ENCODE measurements around the gene PPP2CA. TPM values are rescaled to one million over a fixed set of nuclear protein-coding genes. Genes with fewer than 3 reads are reported as not detected.
A peak's percentile ranks its signal among the peaks of the same experiment; 100 is the strongest.

The PPP2CA gene
- total and polyA plus RNA-seq, 9 of the 15 experiments (the other 6 are each of a cell fraction or from before 2014, with no cell fraction given): 23.0 to 257 (median 109) TPM

DNA sequence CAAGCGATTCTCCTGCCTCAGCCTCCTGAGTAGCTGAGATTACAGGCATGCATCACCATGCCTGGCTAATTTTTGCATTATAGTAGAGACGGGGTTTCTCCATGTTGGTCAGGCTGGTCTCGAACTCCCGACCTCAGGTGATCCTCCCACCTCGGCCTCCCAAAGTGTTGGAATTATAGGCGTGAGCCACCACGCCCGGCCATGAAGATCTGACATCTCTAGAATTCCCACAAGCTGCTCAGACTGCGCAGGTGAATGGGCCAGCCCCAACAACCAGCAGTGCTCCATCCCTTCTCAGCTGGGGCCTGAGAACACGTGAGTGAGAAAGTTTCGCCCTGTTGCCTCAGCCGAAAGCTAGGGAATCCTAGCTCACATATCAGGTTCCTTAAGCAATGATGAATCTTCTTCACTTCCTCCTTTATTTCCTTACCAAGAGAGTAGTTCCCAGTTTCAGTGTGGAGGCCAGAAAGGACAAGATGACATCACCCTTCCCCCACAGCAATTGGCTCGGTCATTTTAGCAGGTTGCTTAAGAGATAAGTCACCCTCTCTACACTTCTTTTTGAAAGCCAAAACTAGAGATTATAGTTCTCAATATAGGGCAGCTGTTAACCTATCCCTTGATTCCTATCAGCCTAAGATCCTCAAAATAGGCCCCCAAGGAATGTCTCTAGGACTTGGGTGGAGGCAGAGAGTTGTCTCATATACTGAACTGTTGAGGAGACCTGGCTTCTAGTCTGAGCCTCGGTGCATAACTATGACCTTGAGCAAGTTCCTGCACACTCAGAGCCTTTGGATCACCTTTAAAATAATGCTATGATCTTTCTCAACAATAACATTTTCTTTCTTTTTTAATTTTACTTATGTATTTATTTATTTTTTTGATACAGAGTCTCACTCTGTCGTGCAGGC, 23.9 kb upstream of the PPP2CA start (continued):
- TF ChIP-seq FOXJ3 (CRISPR knock-in tag; IDR thresholded peaks at IDR 0.05) (no peak), TAF9B (IDR thresholded peaks at IDR 0.05; ENCODE audit: partially characterized antibody) (peak; percentile 34), FOXA1 (IDR thresholded peaks at IDR 0.05; ENCODE audit: borderline replicate concordance) (no peak), ZNF217 (CRISPR knock-in tag; IDR thresholded peaks at IDR 0.05) (no peak), ADNP (tag; IDR thresholded peaks at IDR 0.05) (peak; percentile 56), MAFG (tag; conservative IDR thresholded peaks at IDR 0.05) (no peak), HDAC8 (tag; IDR thresholded peaks at IDR 0.05) (peak; percentile 76; the same call in 1 of the 2 replicates), ZNF644 (tag; IDR thresholded peaks at IDR 0.05; ENCODE audit: low read depth) (peak; percentile 36; the same call in 1 of the 2 replicates), NFE2 (IDR thresholded peaks at IDR 0.05; ENCODE audit: low read depth) (peak; percentile 43), ZNF696 (CRISPR knock-in tag; conservative IDR thresholded peaks at IDR 0.05) (no peak), RBM34 (IDR thresholded peaks at IDR 0.05; ENCODE audit: borderline replicate concordance, insufficient read depth, low read length) (no peak), ZNF695 (CRISPR knock-in tag; IDR thresholded peaks at IDR 0.05) (no peak), ETV6 (IDR thresholded peaks at IDR 0.05; ENCODE audit: borderline replicate concordance in 1 of 2, low read depth in 2 of 2, low read length in 1 of 2) (peak; percentile 86 to 96), ETV6 (CRISPR knock-in tag; IDR thresholded peaks at IDR 0.05; ENCODE audit: borderline replicate concordance) (no peak), PHTF2 (CRISPR knock-in tag; IDR thresholded peaks at IDR 0.05) (no peak), ZNF212 (CRISPR knock-in tag; IDR thresholded peaks at IDR 0.05) (no peak), POLR3G (IDR thresholded peaks at IDR 0.05; ENCODE audit: extremely low read depth, insufficient read length, insufficient replicate concordance) (no peak)
- TF ChIP-seq, protein P1, sequence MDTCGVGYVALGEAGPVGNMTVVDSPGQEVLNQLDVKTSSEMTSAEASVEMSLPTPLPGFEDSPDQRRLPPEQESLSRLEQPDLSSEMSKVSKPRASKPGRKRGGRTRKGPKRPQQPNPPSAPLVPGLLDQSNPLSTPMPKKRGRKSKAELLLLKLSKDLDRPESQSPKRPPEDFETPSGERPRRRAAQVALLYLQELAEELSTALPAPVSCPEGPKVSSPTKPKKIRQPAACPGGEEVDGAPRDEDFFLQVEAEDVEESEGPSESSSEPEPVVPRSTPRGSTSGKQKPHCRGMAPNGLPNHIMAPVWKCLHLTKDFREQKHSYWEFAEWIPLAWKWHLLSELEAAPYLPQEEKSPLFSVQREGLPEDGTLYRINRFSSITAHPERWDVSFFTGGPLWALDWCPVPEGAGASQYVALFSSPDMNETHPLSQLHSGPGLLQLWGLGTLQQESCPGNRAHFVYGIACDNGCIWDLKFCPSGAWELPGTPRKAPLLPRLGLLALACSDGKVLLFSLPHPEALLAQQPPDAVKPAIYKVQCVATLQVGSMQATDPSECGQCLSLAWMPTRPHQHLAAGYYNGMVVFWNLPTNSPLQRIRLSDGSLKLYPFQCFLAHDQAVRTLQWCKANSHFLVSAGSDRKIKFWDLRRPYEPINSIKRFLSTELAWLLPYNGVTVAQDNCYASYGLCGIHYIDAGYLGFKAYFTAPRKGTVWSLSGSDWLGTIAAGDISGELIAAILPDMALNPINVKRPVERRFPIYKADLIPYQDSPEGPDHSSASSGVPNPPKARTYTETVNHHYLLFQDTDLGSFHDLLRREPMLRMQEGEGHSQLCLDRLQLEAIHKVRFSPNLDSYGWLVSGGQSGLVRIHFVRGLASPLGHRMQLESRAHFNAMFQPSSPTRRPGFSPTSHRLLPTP (IDR thresholded peaks at IDR 0.05; ENCODE audit: borderline replicate concordance, extremely low read depth, insufficient read length): no peak
- TF ChIP-seq, protein P2, sequence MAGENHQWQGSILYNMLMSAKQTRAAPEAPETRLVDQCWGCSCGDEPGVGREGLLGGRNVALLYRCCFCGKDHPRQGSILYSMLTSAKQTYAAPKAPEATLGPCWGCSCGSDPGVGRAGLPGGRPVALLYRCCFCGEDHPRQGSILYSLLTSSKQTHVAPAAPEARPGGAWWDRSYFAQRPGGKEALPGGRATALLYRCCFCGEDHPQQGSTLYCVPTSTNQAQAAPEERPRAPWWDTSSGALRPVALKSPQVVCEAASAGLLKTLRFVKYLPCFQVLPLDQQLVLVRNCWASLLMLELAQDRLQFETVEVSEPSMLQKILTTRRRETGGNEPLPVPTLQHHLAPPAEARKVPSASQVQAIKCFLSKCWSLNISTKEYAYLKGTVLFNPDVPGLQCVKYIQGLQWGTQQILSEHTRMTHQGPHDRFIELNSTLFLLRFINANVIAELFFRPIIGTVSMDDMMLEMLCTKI (IDR thresholded peaks at IDR 0.05; ENCODE audit: partially characterized antibody): no peak
- TF ChIP-seq, protein P3, sequence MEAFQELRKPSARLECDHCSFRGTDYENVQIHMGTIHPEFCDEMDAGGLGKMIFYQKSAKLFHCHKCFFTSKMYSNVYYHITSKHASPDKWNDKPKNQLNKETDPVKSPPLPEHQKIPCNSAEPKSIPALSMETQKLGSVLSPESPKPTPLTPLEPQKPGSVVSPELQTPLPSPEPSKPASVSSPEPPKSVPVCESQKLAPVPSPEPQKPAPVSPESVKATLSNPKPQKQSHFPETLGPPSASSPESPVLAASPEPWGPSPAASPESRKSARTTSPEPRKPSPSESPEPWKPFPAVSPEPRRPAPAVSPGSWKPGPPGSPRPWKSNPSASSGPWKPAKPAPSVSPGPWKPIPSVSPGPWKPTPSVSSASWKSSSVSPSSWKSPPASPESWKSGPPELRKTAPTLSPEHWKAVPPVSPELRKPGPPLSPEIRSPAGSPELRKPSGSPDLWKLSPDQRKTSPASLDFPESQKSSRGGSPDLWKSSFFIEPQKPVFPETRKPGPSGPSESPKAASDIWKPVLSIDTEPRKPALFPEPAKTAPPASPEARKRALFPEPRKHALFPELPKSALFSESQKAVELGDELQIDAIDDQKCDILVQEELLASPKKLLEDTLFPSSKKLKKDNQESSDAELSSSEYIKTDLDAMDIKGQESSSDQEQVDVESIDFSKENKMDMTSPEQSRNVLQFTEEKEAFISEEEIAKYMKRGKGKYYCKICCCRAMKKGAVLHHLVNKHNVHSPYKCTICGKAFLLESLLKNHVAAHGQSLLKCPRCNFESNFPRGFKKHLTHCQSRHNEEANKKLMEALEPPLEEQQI (IDR thresholded peaks at IDR 0.05): no peak; the same call in 1 of the 2 replicates

Measured in K562 (cell line).